Fibroblast of lung (primary cell): ENCODE measurements around the gene C16orf82.

Source experiments
- CTCF ChIP-seq, 2 donors: IDR thresholded peaks in 1 of 2; conservative IDR thresholded peaks in 1 of 2; 1 replicate in 1 of 2; 2 replicates in 1 of 2; pipeline ENCODE4 v1.5.1; 2011 to 2012; ENCODE audit warnings: low read length in 2 of 2, control low read depth in 1 of 2, inconsistent platforms in 1 of 2, low read depth in 1 of 2, mild to moderate bottlenecking in 1 of 2
- EZH2 ChIP-seq: IDR thresholded peaks from 2 replicates; pipeline ENCODE4 v1.5.1; 2012; ENCODE audit warnings: low read length, control low read depth, mild to moderate bottlenecking; ENCODE audit errors: missing control alignments

GRCh38 chr16:27113341-27113841 is 46.7 kb downstream of the C16orf82 start:
- TF ChIP-seq EZH2 (no peak), CTCF (conservative IDR thresholded peaks at IDR 0.05 in 1 of 2, IDR thresholded peaks at IDR 0.05 in 1 of 2; ENCODE audit: low read depth in 1 of 2, low read length in 2 of 2) (no peak)
